WTC11 (cell line): Measurements from ENCODE around the gene GRAMD4.

Experiments used
- ATF1 ChIP-seq: sonication (generic); formaldehyde crosslinking; IDR thresholded peaks from 2 replicates; pipeline ENCODE4 v1.8.1; 2023; ENCODE audit warnings: mild to moderate bottlenecking, moderate library complexity, missing genetic modification reagents
- CREB1 ChIP-seq: sonication (generic); formaldehyde crosslinking; IDR thresholded peaks from 2 replicates; pipeline ENCODE4 v1.8.0; 2023; ENCODE audit warnings: mild to moderate bottlenecking, missing genetic modification reagents
- CREM ChIP-seq: sonication (generic); formaldehyde crosslinking; IDR thresholded peaks from 2 replicates; pipeline ENCODE4 v1.8.1; 2022; ENCODE audit warnings: mild to moderate bottlenecking, missing genetic modification reagents, moderate library complexity
- ELF4 ChIP-seq: sonication (generic); formaldehyde crosslinking; IDR thresholded peaks from 2 replicates; pipeline ENCODE4 v1.8.1; 2022; ENCODE audit warnings: low read depth, mild to moderate bottlenecking, moderate library complexity, missing genetic modification reagents
- FOXJ3 ChIP-seq: sonication (generic); formaldehyde crosslinking; IDR thresholded peaks from 2 replicates; pipeline ENCODE4 v1.9.0; 2021; ENCODE audit warnings: missing genetic modification reagents, mild to moderate bottlenecking, borderline replicate concordance
- GABPB1 ChIP-seq: sonication (generic); formaldehyde crosslinking; IDR thresholded peaks from 2 replicates; pipeline ENCODE4 v1.8.1; 2023; ENCODE audit warnings: mild to moderate bottlenecking, missing genetic modification reagents
- TP53 ChIP-seq: sonication (generic); formaldehyde crosslinking; IDR thresholded peaks from 2 replicates; pipeline ENCODE4 v1.8.1; 2023; ENCODE audit warnings: mild to moderate bottlenecking, missing genetic modification reagents
- ZNF121 ChIP-seq: sonication (generic); formaldehyde crosslinking; IDR thresholded peaks from 2 replicates; pipeline ENCODE4 v1.8.0; 2023; ENCODE audit warnings: missing genetic modification reagents
- TF ChIP-seq, protein P1 (sequence below): sonication (generic); formaldehyde crosslinking; conservative IDR thresholded peaks from 2 replicates; pipeline ENCODE4 v1.8.1; 2023; ENCODE audit warnings: mild to moderate bottlenecking, low read depth, missing genetic modification reagents, moderate library complexity
- TF ChIP-seq, protein P2 (sequence below): sonication (generic); formaldehyde crosslinking; IDR thresholded peaks from 2 replicates; pipeline ENCODE4 v1.8.0; 2022; ENCODE audit warnings: mild to moderate bottlenecking, missing genetic modification reagents
- TF ChIP-seq, protein P3 (sequence below): fragments of 200-600 bp; IDR thresholded peaks from 2 replicates; pipeline ENCODE4 v1.8.0; 2022; ENCODE audit warnings: antibody characterized with exemption
- TF ChIP-seq, protein P4 (sequence below): sonication (generic); formaldehyde crosslinking; IDR thresholded peaks from 2 replicates; pipeline ENCODE4 v1.8.1; 2023; ENCODE audit warnings: mild to moderate bottlenecking, missing genetic modification reagents, borderline replicate concordance
- TF ChIP-seq, protein P5 (sequence below): sonication (generic); formaldehyde crosslinking; IDR thresholded peaks from 2 replicates; pipeline ENCODE4 v1.8.1; 2023; ENCODE audit warnings: mild to moderate bottlenecking, missing genetic modification reagents

DNA sequence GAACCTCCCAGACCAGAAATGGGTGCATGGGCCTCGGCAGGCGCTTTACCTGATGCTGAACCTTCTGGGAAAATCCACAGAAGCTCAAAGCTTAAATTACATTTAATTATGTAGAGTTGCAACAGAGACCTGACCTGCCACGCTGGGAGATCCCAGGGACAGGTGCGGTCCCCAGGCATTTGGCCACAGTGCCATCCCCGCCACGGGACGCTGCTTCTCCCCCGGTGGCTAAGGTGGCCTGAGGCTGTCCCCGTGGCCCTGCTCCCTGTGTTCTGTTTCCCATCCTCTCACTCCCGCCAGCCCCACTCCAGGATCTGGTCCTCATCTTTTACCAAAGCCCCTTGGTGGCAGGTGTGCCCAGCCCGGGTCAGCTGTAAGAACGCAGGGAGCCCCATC is 39.6 kb downstream of the GRAMD4 start:
- TF ChIP-seq, protein P1, sequence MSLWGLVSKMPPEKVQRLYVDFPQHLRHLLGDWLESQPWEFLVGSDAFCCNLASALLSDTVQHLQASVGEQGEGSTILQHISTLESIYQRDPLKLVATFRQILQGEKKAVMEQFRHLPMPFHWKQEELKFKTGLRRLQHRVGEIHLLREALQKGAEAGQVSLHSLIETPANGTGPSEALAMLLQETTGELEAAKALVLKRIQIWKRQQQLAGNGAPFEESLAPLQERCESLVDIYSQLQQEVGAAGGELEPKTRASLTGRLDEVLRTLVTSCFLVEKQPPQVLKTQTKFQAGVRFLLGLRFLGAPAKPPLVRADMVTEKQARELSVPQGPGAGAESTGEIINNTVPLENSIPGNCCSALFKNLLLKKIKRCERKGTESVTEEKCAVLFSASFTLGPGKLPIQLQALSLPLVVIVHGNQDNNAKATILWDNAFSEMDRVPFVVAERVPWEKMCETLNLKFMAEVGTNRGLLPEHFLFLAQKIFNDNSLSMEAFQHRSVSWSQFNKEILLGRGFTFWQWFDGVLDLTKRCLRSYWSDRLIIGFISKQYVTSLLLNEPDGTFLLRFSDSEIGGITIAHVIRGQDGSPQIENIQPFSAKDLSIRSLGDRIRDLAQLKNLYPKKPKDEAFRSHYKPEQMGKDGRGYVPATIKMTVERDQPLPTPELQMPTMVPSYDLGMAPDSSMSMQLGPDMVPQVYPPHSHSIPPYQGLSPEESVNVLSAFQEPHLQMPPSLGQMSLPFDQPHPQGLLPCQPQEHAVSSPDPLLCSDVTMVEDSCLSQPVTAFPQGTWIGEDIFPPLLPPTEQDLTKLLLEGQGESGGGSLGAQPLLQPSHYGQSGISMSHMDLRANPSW (CRISPR knock-in tag) = no peak
- TF ChIP-seq, protein P2, sequence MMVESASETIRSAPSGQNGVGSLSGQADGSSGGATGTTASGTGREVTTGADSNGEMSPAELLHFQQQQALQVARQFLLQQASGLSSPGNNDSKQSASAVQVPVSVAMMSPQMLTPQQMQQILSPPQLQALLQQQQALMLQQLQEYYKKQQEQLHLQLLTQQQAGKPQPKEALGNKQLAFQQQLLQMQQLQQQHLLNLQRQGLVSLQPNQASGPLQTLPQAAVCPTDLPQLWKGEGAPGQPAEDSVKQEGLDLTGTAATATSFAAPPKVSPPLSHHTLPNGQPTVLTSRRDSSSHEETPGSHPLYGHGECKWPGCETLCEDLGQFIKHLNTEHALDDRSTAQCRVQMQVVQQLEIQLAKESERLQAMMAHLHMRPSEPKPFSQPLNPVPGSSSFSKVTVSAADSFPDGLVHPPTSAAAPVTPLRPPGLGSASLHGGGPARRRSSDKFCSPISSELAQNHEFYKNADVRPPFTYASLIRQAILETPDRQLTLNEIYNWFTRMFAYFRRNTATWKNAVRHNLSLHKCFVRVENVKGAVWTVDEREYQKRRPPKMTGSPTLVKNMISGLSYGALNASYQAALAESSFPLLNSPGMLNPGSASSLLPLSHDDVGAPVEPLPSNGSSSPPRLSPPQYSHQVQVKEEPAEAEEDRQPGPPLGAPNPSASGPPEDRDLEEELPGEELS (CRISPR knock-in tag) = no peak
- TF ChIP-seq FOXJ3 (no peak), CREM (CRISPR knock-in tag) (no peak), ATF1 (CRISPR knock-in tag) (no peak), ELF4 (CRISPR knock-in tag) (no peak), CREB1 (CRISPR knock-in tag) (no peak), ZNF121 (CRISPR knock-in tag) (no peak), TP53 (CRISPR knock-in tag) (no peak), GABPB1 (no peak)
- TF ChIP-seq, protein P3, sequence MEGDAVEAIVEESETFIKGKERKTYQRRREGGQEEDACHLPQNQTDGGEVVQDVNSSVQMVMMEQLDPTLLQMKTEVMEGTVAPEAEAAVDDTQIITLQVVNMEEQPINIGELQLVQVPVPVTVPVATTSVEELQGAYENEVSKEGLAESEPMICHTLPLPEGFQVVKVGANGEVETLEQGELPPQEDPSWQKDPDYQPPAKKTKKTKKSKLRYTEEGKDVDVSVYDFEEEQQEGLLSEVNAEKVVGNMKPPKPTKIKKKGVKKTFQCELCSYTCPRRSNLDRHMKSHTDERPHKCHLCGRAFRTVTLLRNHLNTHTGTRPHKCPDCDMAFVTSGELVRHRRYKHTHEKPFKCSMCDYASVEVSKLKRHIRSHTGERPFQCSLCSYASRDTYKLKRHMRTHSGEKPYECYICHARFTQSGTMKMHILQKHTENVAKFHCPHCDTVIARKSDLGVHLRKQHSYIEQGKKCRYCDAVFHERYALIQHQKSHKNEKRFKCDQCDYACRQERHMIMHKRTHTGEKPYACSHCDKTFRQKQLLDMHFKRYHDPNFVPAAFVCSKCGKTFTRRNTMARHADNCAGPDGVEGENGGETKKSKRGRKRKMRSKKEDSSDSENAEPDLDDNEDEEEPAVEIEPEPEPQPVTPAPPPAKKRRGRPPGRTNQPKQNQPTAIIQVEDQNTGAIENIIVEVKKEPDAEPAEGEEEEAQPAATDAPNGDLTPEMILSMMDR = no peak
- TF ChIP-seq, protein P4, sequence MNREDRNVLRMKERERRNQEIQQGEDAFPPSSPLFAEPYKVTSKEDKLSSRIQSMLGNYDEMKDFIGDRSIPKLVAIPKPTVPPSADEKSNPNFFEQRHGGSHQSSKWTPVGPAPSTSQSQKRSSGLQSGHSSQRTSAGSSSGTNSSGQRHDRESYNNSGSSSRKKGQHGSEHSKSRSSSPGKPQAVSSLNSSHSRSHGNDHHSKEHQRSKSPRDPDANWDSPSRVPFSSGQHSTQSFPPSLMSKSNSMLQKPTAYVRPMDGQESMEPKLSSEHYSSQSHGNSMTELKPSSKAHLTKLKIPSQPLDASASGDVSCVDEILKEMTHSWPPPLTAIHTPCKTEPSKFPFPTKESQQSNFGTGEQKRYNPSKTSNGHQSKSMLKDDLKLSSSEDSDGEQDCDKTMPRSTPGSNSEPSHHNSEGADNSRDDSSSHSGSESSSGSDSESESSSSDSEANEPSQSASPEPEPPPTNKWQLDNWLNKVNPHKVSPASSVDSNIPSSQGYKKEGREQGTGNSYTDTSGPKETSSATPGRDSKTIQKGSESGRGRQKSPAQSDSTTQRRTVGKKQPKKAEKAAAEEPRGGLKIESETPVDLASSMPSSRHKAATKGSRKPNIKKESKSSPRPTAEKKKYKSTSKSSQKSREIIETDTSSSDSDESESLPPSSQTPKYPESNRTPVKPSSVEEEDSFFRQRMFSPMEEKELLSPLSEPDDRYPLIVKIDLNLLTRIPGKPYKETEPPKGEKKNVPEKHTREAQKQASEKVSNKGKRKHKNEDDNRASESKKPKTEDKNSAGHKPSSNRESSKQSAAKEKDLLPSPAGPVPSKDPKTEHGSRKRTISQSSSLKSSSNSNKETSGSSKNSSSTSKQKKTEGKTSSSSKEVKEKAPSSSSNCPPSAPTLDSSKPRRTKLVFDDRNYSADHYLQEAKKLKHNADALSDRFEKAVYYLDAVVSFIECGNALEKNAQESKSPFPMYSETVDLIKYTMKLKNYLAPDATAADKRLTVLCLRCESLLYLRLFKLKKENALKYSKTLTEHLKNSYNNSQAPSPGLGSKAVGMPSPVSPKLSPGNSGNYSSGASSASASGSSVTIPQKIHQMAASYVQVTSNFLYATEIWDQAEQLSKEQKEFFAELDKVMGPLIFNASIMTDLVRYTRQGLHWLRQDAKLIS (CRISPR knock-in tag) = no peak
- TF ChIP-seq, protein P5, sequence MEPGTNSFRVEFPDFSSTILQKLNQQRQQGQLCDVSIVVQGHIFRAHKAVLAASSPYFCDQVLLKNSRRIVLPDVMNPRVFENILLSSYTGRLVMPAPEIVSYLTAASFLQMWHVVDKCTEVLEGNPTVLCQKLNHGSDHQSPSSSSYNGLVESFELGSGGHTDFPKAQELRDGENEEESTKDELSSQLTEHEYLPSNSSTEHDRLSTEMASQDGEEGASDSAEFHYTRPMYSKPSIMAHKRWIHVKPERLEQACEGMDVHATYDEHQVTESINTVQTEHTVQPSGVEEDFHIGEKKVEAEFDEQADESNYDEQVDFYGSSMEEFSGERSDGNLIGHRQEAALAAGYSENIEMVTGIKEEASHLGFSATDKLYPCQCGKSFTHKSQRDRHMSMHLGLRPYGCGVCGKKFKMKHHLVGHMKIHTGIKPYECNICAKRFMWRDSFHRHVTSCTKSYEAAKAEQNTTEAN = no peak
